Lower leg skin (tissue), 3 donors: ENCODE measurements around the gene APMAP.

ENCODE experiments used
- POLR2A ChIP-seq, 2 donors: fragments of 450-650 bp; IDR thresholded peaks; one replicate each; pipeline ENCODE4 v1.6.1; 2016 to 2017; ENCODE audit warnings: antibody characterized with exemption in 2 of 2, mild to moderate bottlenecking in 1 of 2, moderate library complexity in 1 of 2
- TF ChIP-seq, protein P1 (sequence below), 3 donors: fragments of 450-650 bp; IDR thresholded peaks; one replicate each; pipeline ENCODE4 v1.5.1; 2016; ENCODE audit warnings: antibody characterized with exemption in 3 of 3, mild to moderate bottlenecking in 3 of 3, moderate library complexity in 2 of 3

DNA sequence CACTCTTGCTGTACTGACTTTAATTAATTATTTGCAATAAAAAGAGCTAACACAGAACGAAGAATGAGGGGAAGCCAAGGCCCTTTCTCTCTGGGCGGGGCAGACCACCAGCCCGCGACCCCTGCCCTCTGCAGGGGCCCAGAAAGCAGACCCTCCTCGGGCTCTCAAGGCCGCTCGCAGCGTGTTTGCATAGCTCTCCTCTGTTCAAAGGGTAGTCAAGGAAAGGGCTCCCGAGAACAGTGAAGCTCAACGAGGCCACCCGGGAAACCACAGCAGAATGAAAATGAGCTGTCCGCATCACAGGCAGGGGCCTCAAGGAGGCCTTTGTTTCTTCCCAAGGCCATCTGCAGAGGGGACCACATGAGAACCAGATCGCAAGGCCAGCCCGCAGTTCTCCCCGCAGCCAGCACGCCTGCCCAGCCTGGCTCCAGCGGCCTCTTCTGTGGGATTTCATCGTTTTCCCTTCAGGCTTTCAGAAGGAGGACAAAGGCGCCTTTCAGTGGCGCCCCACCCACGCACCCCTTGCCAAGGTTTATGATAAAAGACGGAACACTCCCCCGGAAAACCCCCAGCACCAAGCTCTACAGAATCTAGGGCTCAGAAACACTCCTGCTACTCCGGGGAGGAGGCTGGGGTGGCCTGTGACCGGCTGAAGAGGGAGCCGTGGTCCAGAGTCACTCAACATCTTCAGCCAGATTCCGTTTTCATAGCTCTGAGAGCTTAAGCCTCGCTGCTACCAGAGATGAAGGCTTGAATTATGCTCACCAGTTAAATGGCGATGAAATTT, 40.1 kb upstream of the APMAP start:
- TF ChIP-seq, protein P1, sequence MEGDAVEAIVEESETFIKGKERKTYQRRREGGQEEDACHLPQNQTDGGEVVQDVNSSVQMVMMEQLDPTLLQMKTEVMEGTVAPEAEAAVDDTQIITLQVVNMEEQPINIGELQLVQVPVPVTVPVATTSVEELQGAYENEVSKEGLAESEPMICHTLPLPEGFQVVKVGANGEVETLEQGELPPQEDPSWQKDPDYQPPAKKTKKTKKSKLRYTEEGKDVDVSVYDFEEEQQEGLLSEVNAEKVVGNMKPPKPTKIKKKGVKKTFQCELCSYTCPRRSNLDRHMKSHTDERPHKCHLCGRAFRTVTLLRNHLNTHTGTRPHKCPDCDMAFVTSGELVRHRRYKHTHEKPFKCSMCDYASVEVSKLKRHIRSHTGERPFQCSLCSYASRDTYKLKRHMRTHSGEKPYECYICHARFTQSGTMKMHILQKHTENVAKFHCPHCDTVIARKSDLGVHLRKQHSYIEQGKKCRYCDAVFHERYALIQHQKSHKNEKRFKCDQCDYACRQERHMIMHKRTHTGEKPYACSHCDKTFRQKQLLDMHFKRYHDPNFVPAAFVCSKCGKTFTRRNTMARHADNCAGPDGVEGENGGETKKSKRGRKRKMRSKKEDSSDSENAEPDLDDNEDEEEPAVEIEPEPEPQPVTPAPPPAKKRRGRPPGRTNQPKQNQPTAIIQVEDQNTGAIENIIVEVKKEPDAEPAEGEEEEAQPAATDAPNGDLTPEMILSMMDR (IDR thresholded peaks at IDR 0.05) = no peak
- no peak for TF ChIP-seq POLR2A (IDR thresholded peaks at IDR 0.05)
